Upper lobe of left lung (tissue), 6 donors: ENCODE measurements around the gene SYT9. TPM values are rescaled to one million over a fixed set of nuclear protein-coding genes. Genes with fewer than 3 reads are reported as not detected.

Source experiments
- ATAC-seq, 2 donors: fragments of 200-7000 bp; cut with Tn5 transposase; one replicate each; pipeline ENCODE4 v1.9.1; 2022; ENCODE audit warnings: mild to moderate bottlenecking in 2 of 2, moderate library complexity in 2 of 2; ENCODE audit not compliant: low FRiP score in 2 of 2
- DNase-seq, 2 donors: peaks; one replicate each; pipeline ENCODE4 v3.0.0-alpha.2; 2019 to 2020
- H3K27ac ChIP-seq, 4 donors: fragments of 200-600 bp; sonication (generic); one replicate each; pipeline ENCODE4 v1.5.1; 2016 to 2019
- H3K27me3 ChIP-seq, 4 donors: fragments of 200-600 bp; sonication (generic); one replicate each; pipeline ENCODE4 v1.5.1; 2017 to 2019
- H3K36me3 ChIP-seq, 4 donors: fragments of 200-600 bp; sonication (generic); one replicate each; pipeline ENCODE4 v1.5.1; 2016 to 2019
- H3K4me1 ChIP-seq, 4 donors: fragments of 200-600 bp; sonication (generic); one replicate each; pipeline ENCODE4 v1.5.1; 2018 to 2019
- H3K4me3 ChIP-seq, 4 donors: fragments of 200-600 bp; sonication (generic); one replicate each; pipeline ENCODE4 v1.5.1; 2017 to 2019; ENCODE audit warnings: mild to moderate bottlenecking in 2 of 4, moderate library complexity in 1 of 4
- H3K9me3 ChIP-seq, 4 donors: fragments of 200-600 bp; sonication (generic); one replicate each; pipeline ENCODE4 v1.5.1; 2018 to 2019
- EP300 ChIP-seq, 4 donors: sonication (generic); formaldehyde crosslinking; IDR thresholded peaks; one replicate each; pipeline ENCODE4 v1.5.1; 2017; ENCODE audit warnings: antibody characterized with exemption in 4 of 4, control low read depth in 2 of 4
- POLR2A ChIP-seq, 4 donors: fragments of 450-650 bp; IDR thresholded peaks; one replicate each; pipeline ENCODE4 v1.5.1; 2016 to 2017; ENCODE audit warnings: antibody characterized with exemption in 4 of 4, mild to moderate bottlenecking in 2 of 4
- POLR2AphosphoS5 ChIP-seq, 2 donors: sonication (generic); formaldehyde crosslinking; IDR thresholded peaks; one replicate each; pipeline ENCODE4 v1.5.1; 2017; ENCODE audit warnings: antibody characterized with exemption in 2 of 2
- WGBS, 2 donors: methylation state at CpG; one replicate each; pipeline ENCODE4 v1.1.5; 2017 to 2018; 5-methylcytosine and 5-hydroxymethylcytosine counted together
- total RNA-seq, 6 donors: library from RNA; depleted of rRNA in 4 of 6; stranded (reverse); fragments of >200 nt in 4 of 6; gene quantifications; one replicate each; pipeline versions ENCODE4 v1.1.0 to v1.2.1, GENCODE V29; 2016 to 2021
- TF ChIP-seq, protein P1 (sequence below), 6 experiments: fragments of 450-650 bp in 4 of 6; fragments of 200-600 bp in 2 of 6; sonication (generic) in 2 of 6; IDR thresholded peaks; one replicate each; pipeline ENCODE4 v1.5.1; 2016 to 2019; ENCODE audit warnings: antibody characterized with exemption in 6 of 6
- donor health status: DM: no; HTN: no; CAD: no; lungs with moderate emphysema.
- donor health status: DM: no; HTN: yes; CAD: no; lungs with severe emphysema.

SYT9 gene
- total RNA-seq, 6 donors from 2014 or later = 0.27 to 0.30 TPM; not detected in 4

DNA sequence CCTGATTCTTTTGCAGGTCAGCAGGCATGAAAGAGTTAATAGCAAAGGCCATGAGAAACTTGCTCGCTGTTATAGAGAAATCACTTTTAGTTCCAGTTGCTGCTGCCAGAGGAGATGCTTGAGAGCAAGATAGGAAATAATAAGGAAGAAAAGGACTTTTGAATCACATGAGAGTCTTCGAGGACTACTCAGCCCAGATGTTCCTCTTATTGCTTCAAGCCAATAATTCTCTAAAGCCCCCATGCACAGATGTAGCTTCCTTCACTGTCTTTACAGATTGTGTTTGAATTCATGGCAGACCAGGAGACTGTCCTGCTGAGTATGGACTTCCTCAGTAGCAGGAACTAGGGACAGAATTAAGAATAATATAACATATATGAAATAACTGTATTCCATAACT, 183.5 kb downstream of the SYT9 start:
- ATAC-seq (no peak), DNase-seq (no peak)
- WGBS, 2 donors = 15 to 22% methylated on average over 2 of the region's 2 CpGs
- Histone ChIP-seq H3K4me1 (peaks cover 0 to 3% (median 0%) of the 10 kb centered on the region in 4 donors), H3K27me3 (no peaks in the 10 kb centered on the region), H3K9me3 (no peaks in the 10 kb centered on the region), H3K4me3 (no peak overlapping the region), H3K27ac (no peak overlapping the region), H3K36me3 (no peaks in the 10 kb centered on the region)
- TF ChIP-seq, protein P1, sequence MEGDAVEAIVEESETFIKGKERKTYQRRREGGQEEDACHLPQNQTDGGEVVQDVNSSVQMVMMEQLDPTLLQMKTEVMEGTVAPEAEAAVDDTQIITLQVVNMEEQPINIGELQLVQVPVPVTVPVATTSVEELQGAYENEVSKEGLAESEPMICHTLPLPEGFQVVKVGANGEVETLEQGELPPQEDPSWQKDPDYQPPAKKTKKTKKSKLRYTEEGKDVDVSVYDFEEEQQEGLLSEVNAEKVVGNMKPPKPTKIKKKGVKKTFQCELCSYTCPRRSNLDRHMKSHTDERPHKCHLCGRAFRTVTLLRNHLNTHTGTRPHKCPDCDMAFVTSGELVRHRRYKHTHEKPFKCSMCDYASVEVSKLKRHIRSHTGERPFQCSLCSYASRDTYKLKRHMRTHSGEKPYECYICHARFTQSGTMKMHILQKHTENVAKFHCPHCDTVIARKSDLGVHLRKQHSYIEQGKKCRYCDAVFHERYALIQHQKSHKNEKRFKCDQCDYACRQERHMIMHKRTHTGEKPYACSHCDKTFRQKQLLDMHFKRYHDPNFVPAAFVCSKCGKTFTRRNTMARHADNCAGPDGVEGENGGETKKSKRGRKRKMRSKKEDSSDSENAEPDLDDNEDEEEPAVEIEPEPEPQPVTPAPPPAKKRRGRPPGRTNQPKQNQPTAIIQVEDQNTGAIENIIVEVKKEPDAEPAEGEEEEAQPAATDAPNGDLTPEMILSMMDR (IDR thresholded peaks at IDR 0.05) = no peak
- TF ChIP-seq POLR2AphosphoS5 (IDR thresholded peaks at IDR 0.05) = no peak
- no peak for TF ChIP-seq POLR2A (IDR thresholded peaks at IDR 0.05)
- no peak for TF ChIP-seq EP300 (IDR thresholded peaks at IDR 0.05)

DNA sequence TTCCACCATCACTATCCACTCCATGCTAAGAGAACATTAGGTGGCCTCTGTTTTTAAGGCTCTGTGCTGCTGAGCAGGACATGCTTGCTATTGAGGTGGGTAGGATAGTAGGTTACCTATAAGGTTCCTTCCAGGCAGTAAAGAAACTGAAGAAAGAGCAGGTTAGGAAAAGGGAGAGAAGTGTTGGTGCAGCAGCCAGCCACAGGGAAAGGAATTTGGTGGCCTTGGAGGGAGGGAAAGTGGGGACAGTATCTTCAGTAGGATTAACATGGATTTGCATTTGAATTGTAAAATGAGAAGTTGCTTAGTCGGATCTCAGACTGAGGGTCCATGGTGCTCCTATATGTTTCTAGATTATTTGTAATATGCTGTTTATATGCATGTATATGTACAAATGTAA, 184.4 kb downstream of the SYT9 start:
- TF ChIP-seq, protein P1 (IDR thresholded peaks at IDR 0.05) = no peak
- TF ChIP-seq EP300 (IDR thresholded peaks at IDR 0.05) (no peak), POLR2A (IDR thresholded peaks at IDR 0.05) (no peak)
- WGBS, 2 donors = 72 to 90% methylated on average over 1 of the region's 1 CpG
- Histone ChIP-seq H3K9me3 (no peaks in the 10 kb centered on the region), H3K27ac (no peak overlapping the region), H3K4me3 (no peak overlapping the region), H3K27me3 (no peaks in the 10 kb centered on the region), H3K4me1 (peaks cover 0 to 3% (median 0%) of the 10 kb centered on the region in 4 donors), H3K36me3 (no peaks in the 10 kb centered on the region)
- DNase-seq (no peak), ATAC-seq (no peak)

DNA sequence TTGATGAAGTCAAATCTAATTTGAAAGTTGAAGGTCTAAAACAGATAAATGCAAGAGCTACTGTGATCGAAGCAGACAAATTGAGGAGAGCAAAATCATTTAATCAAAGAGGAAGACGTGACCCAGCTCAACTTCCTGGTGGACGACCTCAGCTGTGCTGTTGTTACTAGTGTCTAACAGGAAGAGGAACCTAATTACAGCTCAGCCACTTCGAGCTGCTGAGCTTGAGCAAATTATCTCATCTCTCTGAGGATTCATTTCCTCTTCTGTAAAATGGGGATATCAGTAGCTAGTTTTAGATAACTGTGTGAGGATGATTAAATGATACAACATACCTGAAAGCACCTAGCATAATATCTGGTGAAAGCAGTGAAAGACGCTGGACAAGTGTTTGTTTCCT, 185.0 kb downstream of the SYT9 start:
- 21 to 27% methylated on average over 5 of the region's 5 CpGs for whole genome bisulfite sequencing, 2 donors
- H3K4me1 ChIP-seq = peaks cover 0 to 3% (median 0%) of the 10 kb centered on the region in 4 donors
- ATAC-seq (peak in 1 of 2 donors; percentile 79), DNase-seq (peak in 1 of 2 donors; percentile 39)
- no peaks in the 10 kb centered on the region for H3K9me3 ChIP-seq
- no peaks in the 10 kb centered on the region for H3K27me3 ChIP-seq
- H3K27ac ChIP-seq = no peak overlapping the region
- H3K36me3 ChIP-seq = no peaks in the 10 kb centered on the region
- no peak overlapping the region for H3K4me3 ChIP-seq
- TF ChIP-seq, protein P1 (IDR thresholded peaks at IDR 0.05) = no peak
- TF ChIP-seq POLR2A (IDR thresholded peaks at IDR 0.05) (no peak), EP300 (IDR thresholded peaks at IDR 0.05) (no peak), POLR2AphosphoS5 (IDR thresholded peaks at IDR 0.05) (no peak)

DNA sequence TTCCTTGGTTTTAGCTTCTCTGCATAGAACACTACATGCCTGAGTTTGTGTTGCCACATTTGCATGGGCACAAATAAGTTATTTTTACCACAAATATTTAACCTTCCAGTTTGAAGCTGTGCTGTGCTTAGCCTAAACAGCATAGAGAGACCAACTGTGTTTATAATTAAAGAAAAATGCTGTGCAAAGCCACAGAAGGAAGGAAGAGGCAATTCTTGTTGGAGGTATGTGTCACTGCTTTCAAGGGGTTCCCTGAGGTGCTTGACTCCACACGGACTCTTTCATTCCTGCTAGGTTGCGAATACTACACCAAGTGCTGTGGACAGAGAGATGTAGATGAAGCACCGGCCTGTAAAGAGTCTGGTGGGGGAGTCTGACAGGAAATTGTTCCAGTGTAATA, 186.0 kb downstream of the SYT9 start:
- Histone ChIP-seq H3K4me3 (no peak overlapping the region), H3K9me3 (no peaks in the 10 kb centered on the region), H3K27me3 (no peaks in the 10 kb centered on the region), H3K27ac (no peak overlapping the region), H3K36me3 (no peaks in the 10 kb centered on the region), H3K4me1 (peaks cover 0 to 3% (median 0%) of the 10 kb centered on the region in 4 donors)
- DNase-seq = no peak
- TF ChIP-seq EP300 (IDR thresholded peaks at IDR 0.05) = no peak
- TF ChIP-seq POLR2AphosphoS5 (IDR thresholded peaks at IDR 0.05) = no peak
- TF ChIP-seq, protein P1 (IDR thresholded peaks at IDR 0.05) = no peak
- TF ChIP-seq POLR2A (IDR thresholded peaks at IDR 0.05) = no peak
- 73 to 78% methylated on average over 3 of the region's 3 CpGs for WGBS, 2 donors
- ATAC-seq = no peak

DNA sequence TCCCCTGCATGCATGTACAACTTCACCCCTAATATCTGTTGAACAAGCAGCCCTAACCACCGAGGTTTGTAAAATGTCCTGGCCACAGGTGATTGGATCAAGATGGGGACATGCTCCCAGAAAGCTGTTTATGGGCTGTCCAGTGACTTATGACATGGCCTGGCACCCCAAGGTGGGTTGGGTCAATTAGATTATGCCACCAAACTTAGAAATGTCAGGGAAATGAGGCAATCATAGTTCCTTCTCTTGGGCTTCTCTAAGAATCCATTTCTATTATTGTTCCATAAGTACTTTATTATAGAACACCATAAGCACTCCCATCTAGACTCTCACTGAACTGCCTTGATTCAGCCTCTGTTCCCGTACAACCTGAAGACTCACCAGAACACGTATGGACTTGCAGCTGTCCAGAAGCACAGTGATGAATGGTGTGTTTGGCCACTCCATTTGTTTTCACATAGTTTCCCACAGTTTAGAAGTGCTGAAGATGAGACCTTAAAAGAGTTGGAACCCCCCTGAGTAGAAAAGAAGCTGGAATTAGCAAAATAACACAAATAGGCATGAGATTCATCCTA, 188.1 kb downstream of the SYT9 start:
- no peak for DNase-seq
- no peaks in the 10 kb centered on the region for H3K9me3 ChIP-seq
- H3K27ac ChIP-seq = no peak overlapping the region
- H3K27me3 ChIP-seq = no peaks in the 10 kb centered on the region
- H3K4me3 ChIP-seq = no peak overlapping the region
- 80 to 81% methylated on average over 2 to 3 of the region's 3 CpGs for WGBS, 2 donors
- ATAC-seq = no peak
- H3K36me3 ChIP-seq = no peaks in the 10 kb centered on the region
- H3K4me1 ChIP-seq = peaks cover 0 to 3% (median 0%) of the 10 kb centered on the region in 4 donors
- TF ChIP-seq EP300 (IDR thresholded peaks at IDR 0.05) (no peak), POLR2A (IDR thresholded peaks at IDR 0.05) (no peak), POLR2AphosphoS5 (IDR thresholded peaks at IDR 0.05) (no peak)
- TF ChIP-seq, protein P1 (IDR thresholded peaks at IDR 0.05) = no peak
